HG03442 (cell line): ENCODE results near the gene VAV2.
A peak's percentile ranks its signal among the peaks of the same experiment; 100 is the strongest.
"Not testable (repeated sequence)": the region's sequence is repeated elsewhere in the genome, so short reads cannot be mapped to it uniquely, and the experiment has no call there.

Experiments used
- ATAC-seq: cut with Tn5 transposase; IDR thresholded peaks from one replicate; pipeline ENCODE4 v1.9.1; 2021; ENCODE audit warnings: mild to moderate bottlenecking, moderate library complexity; ENCODE audit not compliant: unreplicated experiment

Gene VAV2

GRCh38 chr9:133998915-133999595 is 6.9 kb upstream of the VAV2 start:
- ATAC-seq = no peak

- ATAC-seq = no peak
Measured at GRCh38 chr9:133997584-133997983, 5.5 kb upstream of the VAV2 start.

DNA sequence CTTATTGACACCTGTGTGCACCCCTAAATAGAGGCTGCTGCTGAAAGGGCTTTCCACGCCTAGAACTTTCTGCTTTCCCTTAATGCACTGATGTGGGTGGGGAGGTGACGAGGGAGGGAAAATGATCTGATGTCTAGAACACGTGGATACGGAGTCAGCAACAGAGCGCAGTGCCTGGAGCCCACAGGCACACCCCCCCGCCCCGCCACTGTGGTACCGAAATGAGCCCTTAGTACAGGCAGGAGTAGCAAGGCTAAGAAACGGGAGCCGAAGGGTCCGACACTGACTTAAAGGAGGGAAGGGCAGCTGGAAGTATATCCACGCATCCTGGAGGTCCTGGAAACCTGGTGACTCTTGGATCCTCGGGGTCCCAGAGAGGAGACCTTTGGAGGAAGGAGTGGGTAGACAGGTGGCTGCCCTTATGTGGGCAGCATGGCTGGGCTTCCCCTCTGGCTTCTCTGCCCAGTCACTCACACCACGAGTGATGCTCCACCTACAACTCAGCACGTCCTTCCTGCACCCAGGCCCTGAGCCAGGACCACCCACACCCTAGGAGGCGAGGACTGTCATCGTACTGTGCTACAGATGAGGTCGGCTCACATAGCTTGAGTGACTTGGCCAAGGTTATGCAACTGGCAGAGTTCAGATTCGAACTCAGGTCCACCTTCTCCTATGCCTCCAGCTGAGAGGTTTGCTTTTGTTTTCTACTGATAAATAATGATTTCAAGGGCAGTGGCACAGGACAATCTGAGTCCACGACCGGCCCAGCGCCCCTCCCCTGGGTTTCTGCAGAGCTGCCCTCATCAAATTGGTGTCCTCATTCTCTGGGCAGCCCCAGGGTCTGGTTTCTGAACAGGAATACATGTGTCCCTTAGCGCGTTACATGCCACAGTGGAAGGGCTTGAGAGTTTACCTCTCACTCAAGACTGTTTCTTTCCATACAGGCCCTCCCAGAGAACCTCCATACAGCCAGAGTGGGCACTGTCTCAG is 4.7 kb upstream of the VAV2 start:
- ATAC-seq = no peak

- no peak for ATAC-seq
Measured at GRCh38 chr9:133995012-133995896, 3.1 kb upstream of the VAV2 start.

DNA sequence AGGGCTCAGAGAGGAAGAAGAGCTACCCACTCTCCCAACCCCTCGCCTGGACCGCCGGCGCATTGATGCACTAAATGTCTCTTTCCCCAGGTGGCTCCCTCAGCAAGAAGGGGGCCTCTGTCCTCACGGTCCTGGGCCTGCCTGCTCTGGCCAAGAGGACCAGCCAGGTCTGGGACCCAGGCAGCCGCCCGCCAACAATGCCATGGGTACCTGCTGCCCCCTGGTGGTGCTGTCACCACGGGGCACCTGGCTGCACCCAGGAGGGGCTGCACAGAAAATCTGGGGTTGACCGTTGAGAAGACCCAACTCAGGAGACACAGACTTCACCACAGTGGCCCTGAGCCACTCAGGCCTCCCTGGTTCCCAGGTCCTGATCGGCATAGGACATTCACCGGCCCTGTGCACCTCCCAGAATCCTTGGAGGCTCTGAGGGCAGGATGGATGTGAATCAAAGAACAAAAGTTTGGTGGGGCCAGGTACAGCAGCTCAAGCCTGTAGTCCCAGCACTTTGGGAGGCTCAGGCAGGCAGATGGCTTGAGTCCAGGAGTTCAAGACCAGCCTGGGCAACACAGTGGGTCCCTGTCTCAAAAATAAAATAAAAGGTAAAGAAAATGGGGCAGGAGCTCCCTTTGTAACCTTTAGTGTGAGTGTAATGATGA is 2.4 kb upstream of the VAV2 start:
- ATAC-seq = no peak

DNA sequence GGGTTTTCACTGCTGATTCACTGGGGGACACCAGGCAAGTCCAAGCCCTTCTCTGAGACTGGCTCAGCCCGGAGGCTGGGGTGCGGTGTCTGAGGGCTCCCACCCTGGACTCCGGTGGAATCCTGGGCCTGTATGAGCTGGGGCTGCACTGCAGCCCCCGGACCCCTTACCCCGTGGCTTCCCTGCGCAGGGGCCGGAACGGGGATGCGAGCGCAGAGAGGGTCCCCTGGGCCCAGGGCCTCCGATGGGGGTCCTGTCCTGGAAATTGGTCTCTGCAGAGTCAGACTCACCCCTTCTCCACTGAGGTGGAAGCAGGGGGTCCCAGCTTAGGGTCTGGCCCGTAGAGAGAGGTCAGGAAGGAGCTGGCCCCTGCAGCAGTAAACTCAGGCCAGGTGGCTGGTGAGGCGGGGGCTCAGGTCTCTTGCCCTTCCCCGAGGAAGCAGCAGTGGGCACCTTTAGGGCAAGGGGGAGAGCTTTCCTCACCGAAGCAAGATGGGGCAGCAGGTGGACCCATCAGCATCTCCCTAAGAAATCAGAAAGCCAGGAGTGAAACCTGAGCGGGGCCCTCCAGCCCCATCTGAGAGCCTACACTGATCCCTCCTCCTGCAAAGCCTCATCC is 1.6 kb upstream of the VAV2 start:
- ATAC-seq = no peak

DNA sequence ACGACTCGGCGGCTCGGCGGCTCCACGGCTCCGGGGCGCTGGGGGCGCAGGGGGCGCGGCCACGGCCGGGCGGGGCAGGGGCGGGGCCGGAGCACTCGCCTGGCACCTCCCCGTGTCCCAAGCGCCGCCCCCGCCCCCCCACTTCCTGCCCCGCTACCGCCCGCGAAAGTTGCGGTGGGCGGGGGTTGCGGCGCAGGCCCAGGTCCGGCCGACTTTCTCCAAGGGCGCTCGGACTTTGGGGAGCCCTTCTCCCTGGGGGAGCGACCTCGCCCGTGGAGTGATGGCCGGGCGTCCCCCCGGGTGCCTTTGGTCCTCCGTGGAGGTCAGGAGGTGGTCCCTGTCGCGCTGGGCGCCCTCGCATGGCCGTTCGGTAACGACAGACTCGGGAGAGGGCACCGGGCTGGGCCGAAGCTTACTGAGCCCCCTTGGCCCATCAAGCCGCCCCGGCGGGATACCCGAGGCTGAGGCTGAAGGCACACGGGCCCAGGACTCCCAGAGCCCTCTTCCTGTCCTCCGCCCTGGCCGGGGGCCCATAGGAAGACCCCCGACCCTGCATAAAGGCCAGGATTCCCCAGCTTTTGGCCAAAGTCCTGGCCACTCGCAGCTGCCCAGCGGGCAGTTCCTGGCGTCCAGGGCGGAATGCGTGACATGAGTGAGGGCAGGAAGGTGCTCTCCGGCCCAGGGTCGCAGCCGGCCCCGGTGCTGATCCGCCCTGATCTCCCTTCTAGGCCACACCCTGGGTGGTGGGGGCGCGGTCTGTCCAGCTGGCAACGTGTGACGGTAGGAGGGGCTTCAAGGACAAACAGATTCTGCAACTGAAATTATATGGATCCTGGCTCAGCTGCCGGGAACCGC is 883 bp upstream of the VAV2 start:
- peak; percentile 44 for ATAC-seq

DNA sequence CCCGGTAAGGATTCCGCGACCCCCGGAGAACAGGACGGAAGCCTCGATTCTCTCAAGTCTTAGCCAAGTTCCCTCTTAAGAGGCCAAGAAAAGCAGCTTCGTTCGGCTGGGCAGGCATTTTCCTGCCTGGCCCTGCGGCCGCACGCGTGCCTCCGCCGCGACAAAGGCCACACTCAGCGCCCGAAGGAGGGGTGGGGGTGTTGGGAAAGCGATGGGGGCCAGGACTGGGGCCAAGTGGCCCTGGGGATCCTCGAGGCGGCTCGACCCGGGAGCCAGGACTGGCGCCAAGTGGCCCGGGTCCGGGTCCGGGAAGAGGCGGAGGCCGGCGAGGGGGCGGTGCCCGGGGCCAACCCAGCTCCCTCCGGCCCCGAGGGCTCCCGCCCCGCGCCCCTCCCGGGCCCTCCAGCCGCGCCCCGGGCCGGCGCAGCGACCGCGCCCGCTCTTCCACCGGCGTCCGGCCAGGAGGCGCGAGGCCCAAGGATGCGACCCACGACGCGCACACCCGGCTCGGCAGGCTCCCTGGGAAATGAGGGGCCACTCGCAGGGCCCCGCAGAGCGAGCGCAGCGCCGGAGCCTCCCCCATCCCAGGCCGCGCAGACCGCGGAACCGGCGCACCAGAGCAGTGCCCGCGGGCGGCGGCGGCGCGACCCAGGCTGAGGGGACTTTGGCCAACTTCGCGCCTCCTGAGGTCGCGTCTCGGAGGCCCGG is 756 bp downstream of the VAV2 start:
- peak; percentile 7 for ATAC-seq

DNA sequence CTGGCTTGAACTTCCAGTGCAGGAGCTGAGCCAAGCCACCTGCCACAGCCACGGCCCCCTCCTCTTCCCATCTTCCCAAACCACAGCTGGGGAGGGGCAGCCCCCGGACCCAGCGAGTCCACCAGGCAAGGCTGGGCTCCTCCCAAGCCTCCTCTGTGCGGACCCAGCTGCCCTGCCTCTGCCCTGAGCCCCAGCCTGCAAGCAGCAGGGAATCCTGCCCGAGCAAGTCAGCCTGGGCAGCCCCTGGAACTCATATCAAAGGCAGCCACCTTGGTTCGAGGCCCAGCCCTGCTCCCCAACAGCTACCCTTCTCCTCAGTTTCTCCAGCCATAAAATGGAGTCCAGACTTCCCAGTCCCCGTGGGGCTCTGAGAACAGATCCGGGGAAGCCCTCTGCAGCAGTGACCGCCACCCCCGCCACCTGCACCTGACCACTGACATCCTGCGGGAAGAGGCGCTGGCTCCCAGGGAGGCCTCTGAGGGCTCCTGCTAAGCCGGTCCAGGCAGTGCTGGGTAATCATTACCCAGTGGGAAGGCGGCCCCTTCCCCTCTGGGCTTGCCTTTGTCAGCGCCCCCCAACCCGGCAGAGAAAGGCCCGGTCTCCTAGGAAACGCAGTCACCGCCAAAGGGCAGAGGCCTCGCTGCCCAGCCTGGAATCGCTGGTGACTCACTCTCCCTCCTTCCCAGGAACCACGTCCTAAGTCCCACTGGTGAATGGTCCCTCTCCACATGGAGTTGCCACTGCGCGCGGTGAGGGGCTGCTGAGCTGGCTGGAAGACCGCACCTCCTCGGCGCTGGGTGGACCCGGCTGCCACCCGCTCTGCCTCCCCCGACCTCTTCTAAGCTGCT is 1.5 kb downstream of the VAV2 start:
- no peak for ATAC-seq

- ATAC-seq = no peak
Measured at GRCh38 chr9:133989625-133990365, 2.3 kb downstream of the VAV2 start.

GRCh38 chr9:133988771-133989170 is 3.4 kb downstream of the VAV2 start:
- ATAC-seq = not testable (repeated sequence)

DNA sequence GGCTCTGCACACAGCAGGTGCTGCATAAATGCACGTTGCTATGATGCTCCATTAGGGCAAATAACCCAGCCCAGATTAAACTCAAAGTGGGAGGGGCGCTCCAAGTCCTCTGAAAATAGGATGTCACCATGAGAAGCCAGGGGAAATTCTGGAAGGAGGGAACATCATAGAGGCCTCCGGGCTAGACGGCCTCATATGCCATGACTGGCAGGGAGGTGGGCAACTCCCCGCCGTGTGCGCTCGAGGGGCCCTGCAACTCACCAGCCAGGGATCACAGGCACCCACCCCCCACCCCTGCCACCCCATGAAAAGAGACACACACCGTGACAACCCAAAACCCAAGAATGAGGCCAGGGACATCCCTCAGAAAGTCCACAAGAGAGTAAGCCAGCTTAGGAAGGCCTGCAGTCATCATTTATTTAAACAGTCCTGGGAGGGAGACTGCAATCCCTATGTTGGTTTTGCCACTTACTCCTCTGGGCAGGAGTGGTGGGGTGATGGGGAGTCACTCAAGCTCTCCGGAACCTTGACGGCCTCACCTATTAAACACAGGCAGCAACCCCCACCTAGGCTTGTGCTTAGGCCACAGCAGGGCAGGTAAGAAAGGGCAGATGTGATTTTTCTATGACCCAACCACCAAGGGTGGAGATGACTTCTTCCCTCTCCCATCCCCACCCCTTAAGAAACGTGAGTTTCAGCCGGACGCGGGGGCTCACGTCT is 4.0 kb downstream of the VAV2 start:
- no peak for ATAC-seq

GRCh38 chr9:133987446-133987788 is 4.7 kb downstream of the VAV2 start:
- no peak for ATAC-seq

- ATAC-seq = no peak
Measured at GRCh38 chr9:133986774-133987445, 5.2 kb downstream of the VAV2 start.

DNA sequence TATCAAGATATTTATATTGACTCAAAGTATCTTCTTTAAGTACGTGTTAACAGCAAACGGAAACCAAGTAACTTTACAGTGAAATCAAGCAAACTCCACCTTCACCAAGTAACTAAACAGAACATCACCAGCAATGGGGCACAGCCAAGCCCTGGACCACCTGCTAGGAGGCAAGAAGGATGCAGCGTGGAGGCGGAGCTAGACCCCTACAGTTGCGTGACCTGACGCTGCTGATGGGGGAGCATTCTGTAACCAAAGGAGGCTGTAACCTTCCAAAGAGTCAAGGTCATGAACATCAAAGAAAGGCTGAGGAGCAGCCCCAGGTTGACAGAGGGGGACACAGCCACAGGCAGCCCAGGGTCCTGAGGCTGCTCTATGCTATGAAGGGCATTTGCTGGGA is 6.1 kb downstream of the VAV2 start:
- no peak for ATAC-seq
